ENCODE results near the gene JOSD1. TPM values are rescaled to one million over a fixed set of nuclear protein-coding genes. Genes with fewer than 3 reads are reported as not detected.

The JOSD1 gene
- total and polyA plus RNA-seq, 4 donors, result 17.8 to 64.0 (median 43.8) TPM

- DNase-seq, result no peak
- Histone ChIP-seq H3K4me1 (ENCODE audit: control insufficient read depth in 5 of 5, insufficient read depth in 5 of 5, low read length in 5 of 5) (no peaks in the 10 kb centered on the region), H3K36me3 (ENCODE audit: control insufficient read depth in 4 of 4, insufficient read depth in 4 of 4, low read length in 4 of 4) (peaks cover 42 to 70% (median 53%) of the 10 kb centered on the region in 4 donors), H3K9ac (ENCODE audit: insufficient read depth in 1 of 2, low read length in 2 of 2) (no peak overlapping the region), H3K4me3 (no peak overlapping the region), H3K27ac (ENCODE audit: low read depth in 1 of 2, low read length in 1 of 2) (no peak overlapping the region), H3K27me3 (ENCODE audit: control insufficient read depth in 3 of 3, insufficient read depth in 3 of 3, low read length in 2 of 3) (no peaks in the 10 kb centered on the region), H3K9me3 (ENCODE audit: control insufficient read depth in 4 of 4, insufficient read depth in 3 of 4, low read length in 3 of 4) (no peaks in the 10 kb centered on the region)
- WGBS, 2 donors, result 94% methylated on average over 14 of the region's 14 CpGs
- ATAC-seq (ENCODE audit: insufficient read depth, low FRiP score), result no peak
- TF ChIP-seq CTCF (IDR thresholded peaks at IDR 0.05; ENCODE audit: control extremely low read depth, extremely low read depth), result no peak
Measured at GRCh38 chr22:38745676-38746460, 45.1 kb upstream of the JOSD1 start.

DNA sequence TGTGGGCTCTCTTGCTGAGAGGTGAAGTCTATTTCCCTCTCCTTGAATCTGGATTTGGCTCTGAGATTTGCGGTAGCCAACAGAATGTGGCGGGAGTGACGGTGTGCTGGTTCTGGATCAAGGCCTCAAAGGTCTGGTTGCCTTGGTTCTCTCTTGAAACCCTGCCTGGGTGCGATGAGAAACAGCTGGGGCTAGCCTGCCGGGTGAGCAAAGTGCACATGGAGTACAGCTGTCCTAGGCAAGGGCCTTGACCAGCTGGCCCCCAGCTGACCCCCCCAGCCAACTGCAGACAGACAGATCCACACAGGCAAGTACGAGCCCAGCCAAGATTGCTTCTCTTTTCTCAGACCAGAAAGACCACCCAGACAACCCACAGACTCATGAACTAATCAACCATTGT is 44.2 kb upstream of the JOSD1 start:
- WGBS, 2 donors, result 88 to 90% methylated on average over 6 of the region's 6 CpGs
- Histone ChIP-seq H3K4me1 (ENCODE audit: control insufficient read depth in 5 of 5, insufficient read depth in 5 of 5, low read length in 5 of 5) (no peaks in the 10 kb centered on the region), H3K27me3 (ENCODE audit: control insufficient read depth in 3 of 3, insufficient read depth in 3 of 3, low read length in 2 of 3) (no peaks in the 10 kb centered on the region), H3K27ac (ENCODE audit: low read depth in 1 of 2, low read length in 1 of 2) (no peak overlapping the region), H3K4me3 (no peak overlapping the region), H3K36me3 (ENCODE audit: control insufficient read depth in 4 of 4, insufficient read depth in 4 of 4, low read length in 4 of 4) (peaks cover 38 to 70% (median 52%) of the 10 kb centered on the region in 4 donors), H3K9ac (ENCODE audit: insufficient read depth in 1 of 2, low read length in 2 of 2) (no peak overlapping the region), H3K9me3 (ENCODE audit: control insufficient read depth in 4 of 4, insufficient read depth in 3 of 4, low read length in 3 of 4) (no peaks in the 10 kb centered on the region)
- DNase-seq, result no peak
- no peak for ATAC-seq (ENCODE audit: insufficient read depth, low FRiP score)
- no peak for TF ChIP-seq CTCF (IDR thresholded peaks at IDR 0.05; ENCODE audit: control extremely low read depth, extremely low read depth)

DNA sequence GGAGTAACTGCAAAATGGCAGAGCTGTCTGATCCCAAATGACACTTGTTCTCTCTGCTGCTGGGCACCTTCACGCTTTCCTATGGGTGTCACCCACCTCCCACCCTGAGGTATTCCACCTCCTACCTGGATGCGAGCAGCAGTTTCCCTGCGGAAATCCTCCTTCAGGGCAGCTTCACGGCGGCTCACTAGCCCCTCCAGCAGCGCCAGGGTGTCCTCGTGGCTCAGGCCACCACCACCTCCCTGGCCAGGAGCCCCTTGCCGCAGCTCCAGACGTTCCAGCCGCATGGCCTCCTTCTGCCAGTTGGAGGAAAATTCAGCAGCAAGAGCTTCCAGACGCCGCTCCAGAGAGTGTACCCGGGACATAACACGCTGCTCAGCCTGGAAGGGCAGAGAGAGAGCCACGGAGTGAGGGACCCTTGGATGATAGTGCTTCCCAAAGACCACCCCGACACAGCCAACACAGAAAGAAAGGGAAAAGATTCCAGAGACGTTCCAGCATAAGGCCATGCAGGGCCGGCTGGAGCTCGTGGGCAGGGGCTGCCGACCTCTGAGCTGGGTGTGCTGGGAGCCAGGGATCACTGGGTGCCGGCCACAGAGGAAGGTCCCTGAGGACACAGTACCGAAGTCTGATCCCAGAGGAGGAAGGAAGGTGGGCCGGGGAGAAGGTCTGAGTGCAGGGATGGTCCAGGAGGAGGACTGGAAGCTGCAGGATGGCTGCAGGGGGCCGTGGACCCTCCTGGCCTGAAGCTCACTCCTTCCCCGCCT is 41.6 kb upstream of the JOSD1 start:
- Histone ChIP-seq H3K27ac (ENCODE audit: low read depth in 1 of 2, low read length in 1 of 2) (no peak overlapping the region), H3K4me3 (no peak overlapping the region), H3K9me3 (ENCODE audit: control insufficient read depth in 4 of 4, insufficient read depth in 3 of 4, low read length in 3 of 4) (no peaks in the 10 kb centered on the region), H3K36me3 (ENCODE audit: control insufficient read depth in 4 of 4, insufficient read depth in 4 of 4, low read length in 4 of 4) (peaks cover 33 to 77% (median 61%) of the 10 kb centered on the region in 4 donors), H3K9ac (ENCODE audit: insufficient read depth in 1 of 2, low read length in 2 of 2) (no peak overlapping the region), H3K4me1 (ENCODE audit: control insufficient read depth in 5 of 5, insufficient read depth in 5 of 5, low read length in 5 of 5) (no peaks in the 10 kb centered on the region), H3K27me3 (ENCODE audit: control insufficient read depth in 3 of 3, insufficient read depth in 3 of 3, low read length in 2 of 3) (no peaks in the 10 kb centered on the region)
- WGBS, 2 donors, result 93 to 96% methylated on average over 25 of the region's 25 CpGs
- ATAC-seq (ENCODE audit: insufficient read depth, low FRiP score) (no peak), DNase-seq (no peak)
- no peak for TF ChIP-seq CTCF (IDR thresholded peaks at IDR 0.05; ENCODE audit: control extremely low read depth, extremely low read depth)

Data from lung (tissue), 12 donors.